PC-3 (cell line): ENCODE data around the gene ARFGAP3.

Experiments
- EZH2 ChIP-seq: fragments of 300-600 bp; sonication (generic); IDR thresholded peaks from one replicate; pipeline ENCODE4 v1.6.1; 2017; ENCODE audit warnings: antibody characterized with exemption, mild to moderate bottlenecking, low read length; ENCODE audit not compliant: unreplicated experiment
- EZH2phosphoT487 ChIP-seq: fragments of 300-600 bp; sonication (generic); IDR thresholded peaks from 2 replicates; pipeline ENCODE4 v1.6.1; 2018; ENCODE audit warnings: mild to moderate bottlenecking, antibody characterized with exemption, low read length, borderline replicate concordance
- TF ChIP-seq, protein P1 (sequence below): fragments of 300-600 bp; sonication (generic); conservative IDR thresholded peaks from 2 replicates; pipeline ENCODE4 v1.5.1; 2017; ENCODE audit warnings: antibody characterized with exemption, low read depth, mild to moderate bottlenecking, low read length

- TF ChIP-seq, protein P1, sequence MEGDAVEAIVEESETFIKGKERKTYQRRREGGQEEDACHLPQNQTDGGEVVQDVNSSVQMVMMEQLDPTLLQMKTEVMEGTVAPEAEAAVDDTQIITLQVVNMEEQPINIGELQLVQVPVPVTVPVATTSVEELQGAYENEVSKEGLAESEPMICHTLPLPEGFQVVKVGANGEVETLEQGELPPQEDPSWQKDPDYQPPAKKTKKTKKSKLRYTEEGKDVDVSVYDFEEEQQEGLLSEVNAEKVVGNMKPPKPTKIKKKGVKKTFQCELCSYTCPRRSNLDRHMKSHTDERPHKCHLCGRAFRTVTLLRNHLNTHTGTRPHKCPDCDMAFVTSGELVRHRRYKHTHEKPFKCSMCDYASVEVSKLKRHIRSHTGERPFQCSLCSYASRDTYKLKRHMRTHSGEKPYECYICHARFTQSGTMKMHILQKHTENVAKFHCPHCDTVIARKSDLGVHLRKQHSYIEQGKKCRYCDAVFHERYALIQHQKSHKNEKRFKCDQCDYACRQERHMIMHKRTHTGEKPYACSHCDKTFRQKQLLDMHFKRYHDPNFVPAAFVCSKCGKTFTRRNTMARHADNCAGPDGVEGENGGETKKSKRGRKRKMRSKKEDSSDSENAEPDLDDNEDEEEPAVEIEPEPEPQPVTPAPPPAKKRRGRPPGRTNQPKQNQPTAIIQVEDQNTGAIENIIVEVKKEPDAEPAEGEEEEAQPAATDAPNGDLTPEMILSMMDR, result no peak
- TF ChIP-seq EZH2 (no peak), EZH2phosphoT487 (no peak)
These were observed 71.2 kb downstream of the ARFGAP3 start for GRCh38 chr22:42785706-42786499.
